Ishikawa (cell line): Measurements from ENCODE around the gene MUC15.

ENCODE experiments used
- CEBPB ChIP-seq: IDR thresholded peaks from 2 replicates; pipeline ENCODE4 v1.6.1; 2012
- CREB1 ChIP-seq: IDR thresholded peaks from 2 replicates; pipeline ENCODE4 v1.6.1; 2012; ENCODE audit warnings: low read depth
- EGR1 ChIP-seq: IDR thresholded peaks from 2 replicates; pipeline ENCODE4 v1.6.1; 2012
- EP300 ChIP-seq: IDR thresholded peaks from 2 replicates; pipeline ENCODE4 v1.6.1; 2012; ENCODE audit warnings: borderline replicate concordance
- FOXM1 ChIP-seq: IDR thresholded peaks from 2 replicates; pipeline ENCODE4 v1.6.1; 2012; ENCODE audit warnings: low read depth, borderline replicate concordance
- NFIC ChIP-seq: IDR thresholded peaks from 2 replicates; pipeline ENCODE4 v1.6.1; 2012
- RAD21 ChIP-seq: IDR thresholded peaks from 2 replicates; pipeline ENCODE4 v1.6.1; 2012; ENCODE audit warnings: low read depth
- TAF1 ChIP-seq: IDR thresholded peaks from 2 replicates; pipeline ENCODE4 v1.6.1; 2012; ENCODE audit warnings: low read depth, mild to moderate bottlenecking
- TEAD4 ChIP-seq: IDR thresholded peaks from 2 replicates; pipeline ENCODE4 v1.6.1; 2012
- YY1 ChIP-seq: IDR thresholded peaks from 2 replicates; pipeline ENCODE4 v1.6.1; 2012; ENCODE audit warnings: low read depth
- ZBTB7A ChIP-seq: IDR thresholded peaks from 2 replicates; pipeline ENCODE4 v1.6.1; 2012; ENCODE audit warnings: low read depth
- TF ChIP-seq, protein P1 (sequence below): IDR thresholded peaks from 2 replicates; pipeline ENCODE4 v1.6.1; 2012; ENCODE audit warnings: low read depth, mild to moderate bottlenecking
- TF ChIP-seq, protein P2 (sequence below): IDR thresholded peaks from 2 replicates; pipeline ENCODE4 v1.6.1; 2012
- TF ChIP-seq, protein P3 (sequence below): IDR thresholded peaks from 2 replicates; pipeline ENCODE4 v1.6.1; 2012

DNA sequence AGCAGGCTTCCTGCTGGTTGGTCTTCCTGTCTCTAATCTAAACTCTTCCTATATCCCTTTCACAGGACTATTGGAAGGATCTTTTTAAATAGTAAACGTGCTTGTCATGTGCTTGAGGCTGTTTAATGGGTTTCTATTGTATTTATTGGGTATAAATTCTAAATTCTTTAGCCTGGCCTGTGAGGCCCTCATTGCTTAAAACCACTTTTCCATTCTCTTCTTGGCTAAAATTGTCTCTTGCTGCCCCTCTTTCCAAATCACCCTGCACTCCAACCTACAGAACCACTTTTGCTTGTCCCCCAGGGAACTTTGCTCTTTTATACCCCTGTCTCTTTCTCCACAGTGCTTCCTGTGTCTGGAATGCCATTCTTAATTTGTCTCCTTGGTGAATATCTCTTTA lies 46.4 kb upstream of the MUC15 start:
- TF ChIP-seq CREB1 (no peak), TAF1 (no peak), NFIC (no peak), CEBPB (no peak), EP300 (no peak), FOXM1 (no peak), YY1 (no peak), ZBTB7A (no peak), EGR1 (no peak), RAD21 (no peak), TEAD4 (no peak)
- TF ChIP-seq, protein P1, sequence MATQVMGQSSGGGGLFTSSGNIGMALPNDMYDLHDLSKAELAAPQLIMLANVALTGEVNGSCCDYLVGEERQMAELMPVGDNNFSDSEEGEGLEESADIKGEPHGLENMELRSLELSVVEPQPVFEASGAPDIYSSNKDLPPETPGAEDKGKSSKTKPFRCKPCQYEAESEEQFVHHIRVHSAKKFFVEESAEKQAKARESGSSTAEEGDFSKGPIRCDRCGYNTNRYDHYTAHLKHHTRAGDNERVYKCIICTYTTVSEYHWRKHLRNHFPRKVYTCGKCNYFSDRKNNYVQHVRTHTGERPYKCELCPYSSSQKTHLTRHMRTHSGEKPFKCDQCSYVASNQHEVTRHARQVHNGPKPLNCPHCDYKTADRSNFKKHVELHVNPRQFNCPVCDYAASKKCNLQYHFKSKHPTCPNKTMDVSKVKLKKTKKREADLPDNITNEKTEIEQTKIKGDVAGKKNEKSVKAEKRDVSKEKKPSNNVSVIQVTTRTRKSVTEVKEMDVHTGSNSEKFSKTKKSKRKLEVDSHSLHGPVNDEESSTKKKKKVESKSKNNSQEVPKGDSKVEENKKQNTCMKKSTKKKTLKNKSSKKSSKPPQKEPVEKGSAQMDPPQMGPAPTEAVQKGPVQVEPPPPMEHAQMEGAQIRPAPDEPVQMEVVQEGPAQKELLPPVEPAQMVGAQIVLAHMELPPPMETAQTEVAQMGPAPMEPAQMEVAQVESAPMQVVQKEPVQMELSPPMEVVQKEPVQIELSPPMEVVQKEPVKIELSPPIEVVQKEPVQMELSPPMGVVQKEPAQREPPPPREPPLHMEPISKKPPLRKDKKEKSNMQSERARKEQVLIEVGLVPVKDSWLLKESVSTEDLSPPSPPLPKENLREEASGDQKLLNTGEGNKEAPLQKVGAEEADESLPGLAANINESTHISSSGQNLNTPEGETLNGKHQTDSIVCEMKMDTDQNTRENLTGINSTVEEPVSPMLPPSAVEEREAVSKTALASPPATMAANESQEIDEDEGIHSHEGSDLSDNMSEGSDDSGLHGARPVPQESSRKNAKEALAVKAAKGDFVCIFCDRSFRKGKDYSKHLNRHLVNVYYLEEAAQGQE, result no peak
- TF ChIP-seq, protein P2, sequence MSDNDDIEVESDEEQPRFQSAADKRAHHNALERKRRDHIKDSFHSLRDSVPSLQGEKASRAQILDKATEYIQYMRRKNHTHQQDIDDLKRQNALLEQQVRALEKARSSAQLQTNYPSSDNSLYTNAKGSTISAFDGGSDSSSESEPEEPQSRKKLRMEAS, result no peak
- TF ChIP-seq, protein P3, sequence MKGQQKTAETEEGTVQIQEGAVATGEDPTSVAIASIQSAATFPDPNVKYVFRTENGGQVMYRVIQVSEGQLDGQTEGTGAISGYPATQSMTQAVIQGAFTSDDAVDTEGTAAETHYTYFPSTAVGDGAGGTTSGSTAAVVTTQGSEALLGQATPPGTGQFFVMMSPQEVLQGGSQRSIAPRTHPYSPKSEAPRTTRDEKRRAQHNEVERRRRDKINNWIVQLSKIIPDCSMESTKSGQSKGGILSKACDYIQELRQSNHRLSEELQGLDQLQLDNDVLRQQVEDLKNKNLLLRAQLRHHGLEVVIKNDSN, result no peak
